Measurements from ENCODE around the gene POU6F2. TPM values are rescaled to one million over a fixed set of nuclear protein-coding genes. Genes with fewer than 3 reads are reported as not detected.
"Not testable (repeated sequence)": the region's sequence is repeated elsewhere in the genome, so short reads cannot be mapped to it uniquely, and the experiment has no call there.

The POU6F2 gene
- total RNA-seq, 1 donor from 2014 or later = 3.3 TPM

DNA sequence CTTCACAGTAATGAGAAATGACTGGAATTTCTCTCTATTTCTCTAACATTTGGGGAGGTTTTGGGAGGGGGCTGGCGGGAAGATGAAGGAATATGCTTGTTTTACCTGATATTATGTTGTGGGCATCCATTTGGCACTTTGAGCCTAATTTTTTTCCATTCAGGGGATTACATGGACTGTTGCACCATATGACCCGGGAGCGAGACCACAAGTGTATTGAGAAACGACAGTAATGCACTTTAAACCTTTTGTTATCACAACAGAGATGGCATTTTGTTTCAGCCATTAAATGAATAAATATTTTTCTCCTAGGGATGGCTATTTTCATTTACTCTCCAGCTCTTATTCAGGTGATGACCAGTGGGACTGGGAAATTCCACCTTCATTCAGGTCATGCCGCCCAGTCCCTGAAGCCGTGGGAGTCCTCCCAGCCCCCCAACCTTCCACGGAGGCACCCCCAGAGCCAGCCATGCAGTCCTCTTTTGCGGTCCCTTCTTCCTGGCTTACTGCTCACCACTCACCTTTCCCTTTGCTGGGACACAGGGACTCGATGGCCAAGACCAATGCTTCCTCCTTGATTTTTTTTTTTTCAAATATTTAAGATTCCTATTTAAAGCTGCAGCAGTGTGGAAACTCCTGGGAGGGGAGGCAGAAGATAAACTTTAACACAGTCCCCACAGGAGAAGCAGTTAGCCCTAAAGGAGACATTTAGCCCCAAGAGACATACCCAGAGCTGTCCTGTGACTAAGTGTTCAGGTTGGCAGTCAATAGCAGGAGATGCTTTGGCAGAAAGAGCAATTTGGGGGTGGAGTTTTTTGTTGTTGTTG is 397.6 kb downstream of the POU6F2 start:
- no peak for FAIRE-seq
- DNase-seq (ENCODE audit: low spot score in 2 of 2) = no peak

DNA sequence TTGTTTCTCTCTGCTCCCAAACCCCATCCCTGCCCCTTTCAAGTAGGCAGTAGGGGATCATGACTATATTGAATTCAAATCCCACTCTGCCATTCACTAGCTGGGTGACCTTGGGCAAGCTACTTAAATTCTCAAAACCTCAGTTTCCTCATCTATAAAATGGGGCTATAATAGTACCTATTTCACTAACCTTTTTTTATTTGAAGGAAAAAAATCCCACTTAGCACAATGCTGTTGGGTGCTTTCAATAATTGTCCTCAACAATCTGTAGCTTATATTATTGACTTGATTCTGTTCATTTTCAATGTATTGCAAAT is 398.1 kb downstream of the POU6F2 start:
- FAIRE-seq (no peak), DNase-seq (ENCODE audit: low spot score in 2 of 2) (no peak)

DNA sequence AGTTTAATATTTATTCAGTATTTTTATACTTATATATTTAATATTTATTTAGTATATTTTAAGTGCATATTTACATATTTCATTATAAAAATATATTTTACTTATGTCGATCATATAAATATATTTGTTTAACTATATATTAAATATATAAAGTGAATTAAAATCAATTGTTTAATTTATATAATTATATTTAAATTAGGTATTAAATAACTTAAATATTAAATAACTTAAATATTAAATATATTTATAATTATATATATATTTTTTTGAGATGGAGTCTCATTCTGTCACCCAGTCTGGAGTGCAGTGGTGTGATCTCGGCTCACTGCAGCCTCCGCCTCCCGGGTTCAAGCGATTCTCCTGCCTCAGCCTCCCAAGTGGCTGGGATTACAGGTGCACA is 399.2 kb downstream of the POU6F2 start:
- FAIRE-seq = peak; percentile 99
- not testable (repeated sequence) for DNase-seq (ENCODE audit: low spot score in 2 of 2)

DNA sequence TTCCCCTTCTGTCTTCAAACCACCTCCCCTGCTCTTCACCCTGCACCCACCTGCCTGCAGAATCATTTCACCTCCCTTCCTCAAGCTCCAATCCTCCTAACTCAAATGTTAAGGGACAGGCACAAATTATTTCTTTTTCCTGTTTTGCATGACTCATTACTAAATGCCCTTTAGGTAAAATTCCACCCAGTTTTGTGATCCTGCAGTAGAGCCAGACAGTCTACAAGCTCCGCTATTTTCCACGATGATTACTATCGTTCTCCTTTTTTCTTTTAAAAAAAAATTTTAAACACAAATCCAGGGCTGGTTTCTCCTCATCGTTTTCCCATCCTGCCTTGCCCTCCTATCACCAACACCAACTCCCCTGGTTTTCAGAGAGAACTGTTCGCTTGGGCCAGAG is 401.7 kb downstream of the POU6F2 start:
- no peak for FAIRE-seq
- no peak for DNase-seq (ENCODE audit: low spot score in 2 of 2)

DNA sequence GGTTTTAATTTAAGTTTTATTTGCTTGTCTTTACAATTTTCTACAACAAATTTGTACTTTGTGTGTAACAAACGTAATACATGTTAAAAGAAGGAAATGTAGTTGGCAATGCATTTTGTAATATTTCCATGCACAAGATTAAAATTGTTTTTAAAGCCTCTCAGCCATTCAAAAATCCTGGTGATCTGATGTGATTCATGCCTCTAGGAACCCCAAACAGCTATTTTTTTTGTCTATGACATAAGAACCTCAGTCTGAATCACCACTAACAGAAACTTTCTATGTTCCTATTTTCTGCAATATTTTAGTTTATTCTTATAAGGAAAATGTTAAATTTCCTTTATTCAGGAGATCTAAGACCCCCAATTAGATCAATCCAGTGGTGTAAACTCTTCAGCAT is 405.4 kb downstream of the POU6F2 start:
- DNase-seq (ENCODE audit: low spot score in 2 of 2) (no peak), FAIRE-seq (no peak)

DNA sequence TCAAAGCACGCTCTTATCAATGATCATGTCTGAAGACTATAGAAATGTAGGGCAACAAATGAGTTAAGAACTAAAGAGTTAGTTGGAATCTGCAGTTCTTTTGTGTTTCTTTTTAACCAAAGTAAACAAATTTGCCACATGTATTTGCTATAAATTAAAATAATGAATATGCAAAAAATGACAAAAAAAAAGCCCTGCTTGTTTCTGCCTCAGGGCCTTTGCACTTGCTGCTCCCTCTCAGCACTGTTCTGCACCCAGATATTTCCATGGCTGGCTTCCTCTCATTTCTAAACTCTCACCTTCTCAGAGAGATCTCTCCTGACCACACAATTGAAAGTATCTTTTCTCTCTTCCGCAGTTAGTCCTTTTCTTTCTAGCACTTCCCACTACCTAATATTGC is 406.7 kb downstream of the POU6F2 start:
- no peak for FAIRE-seq
- no peak for DNase-seq (ENCODE audit: low spot score in 2 of 2)

DNA sequence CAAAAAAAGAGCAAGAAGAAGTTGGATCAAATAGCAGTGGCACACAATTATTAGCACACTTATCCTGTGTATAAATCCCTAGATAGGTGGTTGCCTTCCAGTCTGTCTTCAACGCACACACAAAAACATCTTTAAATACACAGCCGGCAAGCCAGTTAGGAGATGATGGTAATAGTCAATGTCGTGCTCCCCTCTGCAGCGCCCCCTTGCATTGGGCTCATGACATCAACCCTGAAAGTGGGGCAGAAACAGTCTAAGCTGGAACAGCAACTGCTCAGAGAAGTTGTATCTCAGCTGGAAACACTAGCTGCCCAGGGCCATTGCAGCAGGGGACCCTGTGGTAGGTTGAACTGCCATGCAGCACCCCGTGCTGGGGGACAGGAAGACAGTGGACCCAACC is 409.0 kb downstream of the POU6F2 start:
- FAIRE-seq (no peak), DNase-seq (ENCODE audit: low spot score in 2 of 2) (no peak)

DNA sequence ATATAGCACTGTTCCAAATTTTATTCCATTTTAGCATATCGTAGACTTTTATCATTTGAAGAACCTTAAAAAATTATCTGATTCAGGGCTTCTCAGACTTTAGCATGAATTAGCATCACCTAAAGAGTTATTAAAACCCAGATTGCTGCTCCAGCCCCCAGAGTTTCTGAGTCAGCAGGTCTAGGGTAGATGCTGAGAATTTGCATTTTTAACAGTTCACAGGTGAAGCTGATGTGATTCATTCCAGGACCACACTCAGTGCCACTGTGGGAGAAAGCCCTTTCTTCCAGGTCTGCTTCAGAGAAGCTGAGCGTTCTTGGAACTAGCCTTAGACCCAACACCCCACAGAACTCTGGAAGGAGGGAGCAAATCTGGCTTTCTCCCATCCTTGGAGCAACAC is 414.4 kb downstream of the POU6F2 start:
- no peak for FAIRE-seq
- DNase-seq (ENCODE audit: low spot score in 2 of 2) = no peak

DNA sequence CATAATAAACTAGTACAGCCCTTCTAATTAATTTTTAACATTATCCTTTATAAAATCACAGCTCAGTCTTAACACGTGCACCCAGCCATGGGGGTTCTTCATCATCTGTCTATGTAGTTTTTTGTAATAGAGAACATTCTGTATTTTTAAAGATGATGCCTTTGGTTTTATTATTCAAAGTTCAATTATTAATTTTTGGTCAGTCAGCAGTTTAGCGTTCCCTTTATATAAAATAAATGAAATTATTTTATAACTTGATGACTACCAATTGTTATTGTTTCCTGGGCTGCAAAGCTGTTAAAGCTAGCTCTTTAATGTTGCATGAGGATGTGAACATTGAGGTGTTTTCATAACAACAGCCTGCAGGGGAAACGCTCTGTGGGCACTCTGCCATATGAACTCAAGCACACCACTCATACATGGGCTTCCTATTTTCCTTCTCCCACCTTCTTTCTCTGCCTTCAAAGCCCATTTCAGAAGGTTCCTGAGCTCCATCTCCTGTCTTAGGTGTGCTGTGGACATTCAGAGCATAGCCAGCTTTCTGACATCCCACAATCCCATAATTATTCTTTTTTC is 416.5 kb downstream of the POU6F2 start:
- no peak for DNase-seq (ENCODE audit: low spot score in 2 of 2)
- no peak for FAIRE-seq

DNA sequence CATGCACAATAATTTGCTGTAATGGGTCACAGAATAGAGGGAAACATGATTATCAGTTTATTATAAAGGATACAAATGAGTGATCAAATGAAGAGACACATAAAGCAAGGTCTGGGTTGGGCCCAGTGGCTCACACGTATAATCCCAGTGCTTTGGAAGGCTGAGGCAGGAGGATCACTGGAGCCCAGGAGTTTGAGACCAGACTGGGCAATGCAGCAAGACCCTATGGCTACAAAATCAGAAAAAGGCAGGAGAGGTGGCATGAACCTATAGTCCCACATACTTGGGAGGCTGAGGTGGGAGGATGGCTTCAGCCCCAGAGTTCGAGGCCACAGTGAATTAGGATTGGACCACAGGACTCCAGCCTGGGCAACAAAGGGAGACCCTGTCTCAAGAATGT is 421.7 kb downstream of the POU6F2 start:
- FAIRE-seq (no peak), DNase-seq (ENCODE audit: low spot score in 2 of 2) (no peak)

DNA sequence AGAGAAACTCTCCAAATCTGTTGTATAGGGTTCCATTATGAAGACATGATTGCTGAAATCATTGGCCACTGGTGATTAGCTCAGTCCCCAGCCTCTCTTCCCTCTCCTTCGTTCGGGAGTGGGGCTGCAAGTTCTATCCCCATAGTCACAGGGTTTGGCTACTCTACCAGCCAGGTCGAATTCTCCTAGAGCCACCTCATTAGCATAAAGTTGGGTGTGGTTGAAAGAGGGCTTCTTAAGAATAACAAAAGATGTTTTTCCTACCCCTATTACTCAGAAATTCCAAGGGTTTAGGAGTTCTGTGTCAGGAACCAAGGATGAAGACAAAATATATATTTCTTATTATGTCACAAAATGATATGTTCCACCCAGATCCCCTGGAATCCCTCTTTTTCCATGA is 422.3 kb downstream of the POU6F2 start:
- FAIRE-seq (no peak), DNase-seq (ENCODE audit: low spot score in 2 of 2) (no peak)

DNA sequence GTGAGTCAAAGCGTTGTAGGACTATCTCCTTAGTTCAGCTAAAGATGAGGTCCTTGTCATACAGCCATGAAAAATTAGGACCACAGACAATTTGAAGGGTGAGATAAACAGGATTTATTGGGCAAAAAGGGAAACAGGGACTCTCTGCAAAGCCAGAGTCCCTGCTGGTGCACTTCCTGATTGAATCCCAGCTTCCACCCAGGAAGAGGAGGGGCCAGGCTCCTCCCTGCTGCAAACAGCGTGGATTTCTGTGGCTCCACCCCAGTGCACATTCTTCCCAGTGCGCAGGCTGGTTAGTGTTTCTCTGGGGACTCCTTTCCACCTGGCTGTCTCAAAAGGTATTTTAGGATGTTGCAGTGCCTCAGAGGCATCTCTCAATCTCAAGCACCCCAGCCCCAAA is 423.1 kb downstream of the POU6F2 start:
- FAIRE-seq (no peak), DNase-seq (ENCODE audit: low spot score in 2 of 2) (no peak)

DNA sequence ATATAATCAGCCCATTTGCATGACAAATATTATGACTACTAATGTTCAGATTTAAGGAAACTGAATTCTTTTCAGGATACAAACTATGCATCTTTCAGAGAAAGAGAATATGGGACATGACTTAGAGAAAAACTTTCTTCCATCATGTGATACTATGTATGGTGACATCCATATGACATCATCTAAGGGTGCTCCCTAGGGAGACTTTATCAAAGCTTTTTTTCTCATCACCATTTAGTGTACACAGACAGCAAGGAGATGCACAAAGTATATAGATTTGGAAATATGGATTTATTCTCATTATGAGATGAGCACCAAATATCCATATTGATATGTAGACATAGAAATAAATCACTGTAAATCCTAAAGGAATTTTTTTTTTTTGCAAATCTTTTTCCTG is 424.3 kb downstream of the POU6F2 start:
- no peak for DNase-seq (ENCODE audit: low spot score in 2 of 2)
- FAIRE-seq = no peak

DNA sequence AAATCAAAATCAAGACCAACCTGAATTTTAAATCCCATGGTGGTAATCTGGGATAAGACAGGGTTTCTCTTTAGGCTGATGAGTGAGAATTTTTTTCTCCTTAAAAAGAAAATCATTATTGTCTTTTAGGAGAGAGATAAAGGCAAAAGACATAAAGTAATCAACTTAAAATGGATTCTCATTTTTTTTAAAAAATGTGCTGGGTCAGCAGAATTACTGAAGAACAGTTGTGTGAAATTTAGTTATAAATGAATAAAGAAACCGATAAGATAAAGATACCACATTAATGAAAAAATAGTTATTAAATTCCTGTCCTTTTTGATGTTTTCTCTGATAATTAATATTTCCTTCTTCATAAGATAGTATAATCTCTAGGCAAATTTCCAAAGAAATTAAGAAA is 427.2 kb downstream of the POU6F2 start:
- FAIRE-seq = no peak

DNA sequence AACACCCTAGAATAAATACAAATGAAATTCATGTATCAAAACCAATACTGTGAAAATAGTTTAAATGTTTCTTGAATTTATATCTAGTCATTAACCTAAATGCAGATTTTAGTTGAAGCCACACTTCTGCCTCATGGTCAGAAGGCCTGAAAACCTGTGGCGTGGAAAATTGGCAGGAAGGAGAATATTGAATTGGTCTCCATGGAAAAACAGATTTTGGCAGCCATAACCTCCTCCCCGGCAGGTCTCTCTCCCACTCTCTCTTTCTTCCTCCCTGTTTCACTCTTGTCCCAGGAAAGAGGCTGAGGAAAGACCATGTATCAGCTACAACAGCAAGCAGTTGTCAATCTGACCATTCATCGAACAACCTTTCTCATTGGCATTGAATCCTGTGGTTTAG is 427.9 kb downstream of the POU6F2 start:
- no peak for FAIRE-seq
- no peak for DNase-seq (ENCODE audit: low spot score in 2 of 2)

More for the DNA sequence above, 427.2 kb downstream of the POU6F2 start:
- DNase-seq (ENCODE audit: low spot score in 2 of 2) = no peak

DNA sequence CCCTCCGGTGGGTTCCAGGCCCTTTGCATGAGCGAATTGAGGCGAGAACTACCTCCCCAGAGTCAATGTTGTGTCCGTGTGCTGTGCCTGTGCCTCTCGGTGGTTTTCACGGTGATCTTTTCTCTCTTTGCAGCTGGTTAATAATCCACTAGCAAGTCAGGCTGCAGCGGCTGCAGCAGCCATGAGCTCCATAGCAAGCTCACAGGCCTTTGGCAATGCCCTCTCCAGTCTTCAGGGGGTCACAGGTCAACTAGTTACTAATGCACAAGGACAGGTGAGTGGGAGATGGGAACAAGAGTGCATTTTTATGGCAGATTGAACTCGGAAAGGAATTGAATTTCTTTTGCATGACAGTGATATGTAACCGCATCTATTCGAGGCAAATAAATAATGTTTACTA is 428.8 kb downstream of the POU6F2 start:
- DNase-seq (ENCODE audit: low spot score in 2 of 2) (no peak), FAIRE-seq (no peak)

DNA sequence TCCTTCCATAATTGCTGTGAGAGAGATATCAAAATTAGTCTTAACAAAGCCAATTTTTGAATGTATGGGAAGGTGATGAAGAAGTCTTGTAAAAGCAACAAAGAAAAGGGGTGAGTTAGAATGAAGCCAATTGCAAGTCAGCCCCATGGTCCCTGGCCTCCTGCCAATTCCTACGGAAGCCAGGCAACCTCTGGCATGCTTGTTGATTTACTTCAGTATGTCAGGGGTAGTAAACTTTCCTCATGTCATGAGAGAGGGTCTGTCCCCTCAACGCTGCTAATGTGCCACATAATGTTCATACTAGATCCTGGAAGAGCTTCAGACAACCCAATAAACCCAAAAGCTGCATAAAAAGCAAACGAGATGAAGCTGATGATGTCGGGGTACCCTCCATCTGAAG is 429.4 kb downstream of the POU6F2 start:
- FAIRE-seq (no peak), DNase-seq (ENCODE audit: low spot score in 2 of 2) (no peak)

DNA sequence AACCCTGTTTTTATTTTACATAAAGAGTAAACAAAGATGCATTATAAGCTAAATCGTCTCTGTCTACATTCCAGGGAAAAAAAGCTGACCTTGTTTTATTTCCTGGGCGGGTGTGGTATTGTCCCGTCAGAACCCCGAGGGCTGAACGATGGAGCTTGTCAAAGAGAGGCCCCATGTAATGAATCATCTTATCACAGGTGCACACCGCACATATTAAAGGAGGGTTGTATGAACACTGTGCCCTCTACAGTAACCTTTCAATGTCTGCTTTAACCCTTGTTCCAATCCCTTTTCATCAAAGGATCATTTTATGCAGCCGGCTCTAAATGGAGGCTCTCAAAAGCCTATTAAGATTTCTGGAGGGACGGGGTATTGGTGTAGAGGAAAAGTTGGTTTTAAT is 430.0 kb downstream of the POU6F2 start:
- FAIRE-seq (no peak), DNase-seq (ENCODE audit: low spot score in 2 of 2) (no peak)

DNA sequence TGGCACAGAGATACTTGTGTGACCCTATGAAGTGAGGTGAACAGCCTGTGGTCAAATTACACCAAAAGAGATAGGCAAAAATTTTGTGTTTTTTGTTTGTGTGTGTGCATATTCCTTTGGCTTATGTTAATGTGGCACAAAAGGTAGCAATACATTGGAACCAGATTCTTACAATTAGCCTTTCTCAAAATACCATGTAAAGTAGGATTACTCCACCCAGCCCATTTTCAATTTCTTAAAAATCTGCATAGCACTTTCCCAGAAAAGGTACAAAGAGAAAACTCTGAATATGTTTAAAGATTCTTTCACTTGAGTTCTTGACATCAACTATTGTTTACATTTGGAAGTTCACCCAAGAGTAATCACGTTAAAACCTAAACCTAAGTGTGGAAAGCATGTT is 431.2 kb downstream of the POU6F2 start:
- FAIRE-seq = no peak
- no peak for DNase-seq (ENCODE audit: low spot score in 2 of 2)

DNA sequence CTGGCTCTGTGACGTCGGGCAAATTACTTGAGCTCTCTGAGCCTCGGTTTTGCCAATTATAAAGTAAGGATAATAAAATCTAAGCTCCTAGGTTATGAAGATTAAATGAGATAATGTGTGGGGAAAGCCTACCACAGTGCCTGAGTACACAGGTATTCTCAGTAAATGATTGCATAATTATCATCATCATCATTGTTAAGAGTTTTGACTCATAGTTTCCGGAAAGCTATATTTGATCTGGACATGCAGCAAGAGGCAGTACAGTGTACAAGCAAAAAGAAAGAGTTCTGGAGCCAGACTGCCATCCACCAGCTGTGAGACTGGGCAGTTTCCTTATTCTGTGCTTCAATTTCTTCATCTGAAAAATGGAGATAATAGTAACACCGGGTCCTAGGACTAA is 432.9 kb downstream of the POU6F2 start:
- no peak for FAIRE-seq

DNA sequence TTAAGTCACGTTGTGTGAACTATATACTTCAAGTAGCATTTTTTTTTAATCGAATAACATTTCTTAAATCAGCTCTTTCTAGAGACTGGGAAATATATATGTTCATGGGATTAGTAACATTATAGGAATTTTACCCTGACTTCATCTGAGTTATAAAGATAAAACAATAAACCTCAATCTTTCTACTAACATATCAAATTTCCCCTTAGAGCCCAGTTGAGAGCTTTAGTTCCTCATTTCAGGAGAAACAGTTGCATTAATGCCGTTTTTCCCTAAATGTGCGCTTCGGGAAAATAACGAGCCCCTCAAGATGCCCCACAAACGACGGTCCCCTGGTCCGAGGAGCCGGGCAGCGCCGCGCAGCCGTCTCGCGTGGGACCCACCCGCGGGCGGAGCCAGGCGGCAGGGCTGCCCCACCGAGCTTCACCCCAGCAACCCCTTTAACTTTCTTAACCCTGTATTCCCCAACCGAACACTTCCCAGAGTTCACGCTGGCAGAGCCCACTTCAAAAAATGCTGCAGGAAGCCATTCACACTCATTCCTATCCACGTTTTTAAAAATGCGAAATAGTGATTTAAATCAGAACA is 436.0 kb downstream of the POU6F2 start:
- DNase-seq (ENCODE audit: low spot score in 2 of 2) (no peak), FAIRE-seq (no peak)

More for the DNA sequence above, 432.9 kb downstream of the POU6F2 start:
- no peak for DNase-seq (ENCODE audit: low spot score in 2 of 2)
